Psoas muscle (tissue), 8 donors: Measurements from ENCODE around the gene TNRC6A. TPM values are rescaled to one million over a fixed set of nuclear protein-coding genes. Genes with fewer than 3 reads are reported as not detected.
"Not testable (repeated sequence)": the region's sequence is repeated elsewhere in the genome, so short reads cannot be mapped to it uniquely, and the experiment has no call there.

ENCODE experiments used
- ATAC-seq, 4 donors: fragments of 200-7000 bp; cut with Tn5 transposase; one replicate each; pipeline ENCODE4 v1.9.1; 2020; ENCODE audit warnings: moderate library complexity in 3 of 4, mild to moderate bottlenecking in 2 of 4
- DNase-seq, 2 donors: peaks; one replicate each; pipeline ENCODE4 v3.0.0-alpha.2; 2020
- H3K27ac ChIP-seq: fragments of 200-600 bp; one replicate; pipeline ENCODE4 v1.8.0; 2022
- H3K27me3 ChIP-seq, 3 donors: fragments of 200-600 bp in 1 of 3; one replicate each; pipeline versions ENCODE4 v1.6.1 to v1.8.0; 2013 to 2022; ENCODE audit warnings: low read length in 2 of 3, mild to moderate bottlenecking in 2 of 3, moderate library complexity in 1 of 3; ENCODE audit not compliant: insufficient read depth in 3 of 3
- H3K36me3 ChIP-seq, 2 donors: fragments of 200-600 bp in 1 of 2; one replicate each; pipeline versions ENCODE4 v1.6.1 to v1.8.0; 2013 to 2022; ENCODE audit warnings: low read depth in 1 of 2, mild to moderate bottlenecking in 1 of 2, moderate library complexity in 1 of 2; ENCODE audit not compliant: insufficient read depth in 1 of 2
- H3K4me1 ChIP-seq: fragments of 200-600 bp; one replicate; pipeline ENCODE4 v1.8.0; 2022
- H3K4me3 ChIP-seq: fragments of 200-600 bp; one replicate; pipeline ENCODE4 v1.8.0; 2022; ENCODE audit warnings: mild to moderate bottlenecking
- H3K9me3 ChIP-seq: fragments of 200-600 bp; one replicate; pipeline ENCODE4 v1.8.0; 2022
- WGBS, 3 donors: extraction: QIAGEN DNeasy Blood & Tissue Kit; methylation state at CpG; one replicate each; pipeline versions ENCODE4 v1.1.6 to v1.1.7; 2013; 5-methylcytosine and 5-hydroxymethylcytosine counted together
- intact Hi-C, 2 donors: fragments of 100-400 bp; cut with DNase I; formaldehyde crosslinking; loops; one replicate each; pipeline versions ENCODE4 v1.11.0 to v1.14.2; 2022
- polyA plus RNA-seq, 3 donors: library from polyadenylated mRNA; stranded (reverse); fragments of 200-250 nt; gene quantifications; one replicate each; pipeline ENCODE4 v1.2.3, GENCODE V29; 2013
- total RNA-seq, 4 donors: library from RNA; stranded (reverse); fragmentation: NEBNext Ultra II Directional in 2 of 4; extraction: Animal tissue kit (Norgen Biotek cat#: 25700) in 2 of 4; gene quantifications; one replicate each; pipeline versions ENCODE4 v1.2.1 to v1.2.4, GENCODE V29; 2021 to 2023
- TF ChIP-seq, protein P1 (sequence below): fragments of 200-600 bp; IDR thresholded peaks from one replicate; pipeline ENCODE4 v1.8.0; 2022; ENCODE audit warnings: antibody characterized with exemption
- donor health status: healthy with polysubstance abuse.
- donor health status: DM: no; HTN: no; CAD: no; lungs with moderate emphysema.
- donor health status: Bipolar disorder and iron deficiency.
- donor health status: healthy.
- donor health status: DM: yes; HTN: yes; CAD: no.
- donor health status: DM: no; HTN: no; CAD: no.
- donor health status: DM: no; HTN: no; CAD: no.
- donor health status: DM: yes; HTN: yes; CAD: no.

TNRC6A gene
- total and polyA plus RNA-seq, 7 donors: 6.4 to 30.1 (median 20.9) TPM

DNA sequence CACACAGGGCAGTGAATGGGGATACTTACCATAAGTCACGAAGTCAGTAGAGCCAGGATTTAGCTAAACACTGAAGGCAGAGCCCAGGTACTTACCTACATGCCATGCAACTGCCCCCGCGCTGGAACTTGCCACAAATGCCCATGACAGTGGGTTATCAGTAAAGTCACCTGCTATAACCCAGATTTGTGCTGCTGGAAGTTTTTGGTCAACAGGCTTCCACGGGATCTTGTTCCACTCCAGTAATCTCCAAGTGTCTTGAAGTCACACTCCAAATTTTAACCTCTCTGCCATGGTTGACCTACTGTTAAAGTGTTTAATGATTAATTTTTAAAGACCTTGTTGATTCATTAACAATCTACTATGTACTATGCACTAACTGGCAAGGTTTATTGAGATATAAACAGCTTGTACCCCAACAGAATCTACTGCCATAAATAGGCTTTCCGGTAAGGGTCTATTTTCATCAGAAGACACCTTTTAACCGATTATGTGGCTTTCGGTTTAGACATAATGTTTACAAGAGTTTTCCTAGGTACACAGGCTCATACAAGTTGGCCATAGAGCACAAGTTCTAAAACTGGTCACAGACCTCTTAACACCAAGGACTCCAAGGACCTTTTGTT lies 110.0 kb downstream of the TNRC6A start:
- TF ChIP-seq, protein P1, sequence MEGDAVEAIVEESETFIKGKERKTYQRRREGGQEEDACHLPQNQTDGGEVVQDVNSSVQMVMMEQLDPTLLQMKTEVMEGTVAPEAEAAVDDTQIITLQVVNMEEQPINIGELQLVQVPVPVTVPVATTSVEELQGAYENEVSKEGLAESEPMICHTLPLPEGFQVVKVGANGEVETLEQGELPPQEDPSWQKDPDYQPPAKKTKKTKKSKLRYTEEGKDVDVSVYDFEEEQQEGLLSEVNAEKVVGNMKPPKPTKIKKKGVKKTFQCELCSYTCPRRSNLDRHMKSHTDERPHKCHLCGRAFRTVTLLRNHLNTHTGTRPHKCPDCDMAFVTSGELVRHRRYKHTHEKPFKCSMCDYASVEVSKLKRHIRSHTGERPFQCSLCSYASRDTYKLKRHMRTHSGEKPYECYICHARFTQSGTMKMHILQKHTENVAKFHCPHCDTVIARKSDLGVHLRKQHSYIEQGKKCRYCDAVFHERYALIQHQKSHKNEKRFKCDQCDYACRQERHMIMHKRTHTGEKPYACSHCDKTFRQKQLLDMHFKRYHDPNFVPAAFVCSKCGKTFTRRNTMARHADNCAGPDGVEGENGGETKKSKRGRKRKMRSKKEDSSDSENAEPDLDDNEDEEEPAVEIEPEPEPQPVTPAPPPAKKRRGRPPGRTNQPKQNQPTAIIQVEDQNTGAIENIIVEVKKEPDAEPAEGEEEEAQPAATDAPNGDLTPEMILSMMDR: no peak
- intact Hi-C loops: no loop called here
- WGBS, 3 donors: 89 to 94% (median 93%) methylated on average over 7 of the region's 7 CpGs

DNA sequence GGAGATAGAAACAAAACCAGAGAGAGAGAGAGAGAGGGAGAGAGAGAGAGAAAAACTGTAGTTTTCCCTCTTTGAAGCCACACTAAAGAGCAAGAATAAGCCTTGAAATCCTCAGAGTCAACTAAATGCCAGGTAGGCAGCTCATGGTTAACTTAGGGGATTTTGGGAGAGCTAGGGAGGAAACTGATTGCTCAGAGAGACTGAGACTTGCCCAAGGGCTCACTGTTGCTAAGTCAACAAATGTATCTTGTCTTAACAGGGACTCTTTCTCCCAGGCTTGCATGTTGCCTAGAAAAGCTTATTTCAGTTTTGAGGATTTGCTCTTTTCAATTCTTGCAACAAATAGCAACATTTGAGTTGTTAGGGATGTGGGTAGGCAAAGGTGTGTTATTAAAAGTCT lies 111.8 kb downstream of the TNRC6A start:
- no peak for DNase-seq
- Histone ChIP-seq H3K27me3 (no peaks in the 10 kb centered on the region), H3K4me1 (no peaks in the 10 kb centered on the region), H3K27ac (no peak overlapping the region), H3K36me3 (no peaks in the 10 kb centered on the region), H3K9me3 (no peaks in the 10 kb centered on the region), H3K4me3 (no peak overlapping the region)
- no peak for ATAC-seq
- intact Hi-C loops: no loop called here
- TF ChIP-seq, protein P1: no peak

More for the DNA sequence above, 110.0 kb downstream of the TNRC6A start:
- no peak for ATAC-seq
- peaks cover 0 to 2% of the 10 kb centered on the region in 2 donors for H3K36me3 ChIP-seq
- H3K27ac ChIP-seq: no peak overlapping the region
- DNase-seq: no peak
- no peaks in the 10 kb centered on the region for H3K9me3 ChIP-seq
- H3K4me1 ChIP-seq: no peaks in the 10 kb centered on the region
- H3K4me3 ChIP-seq: no peak overlapping the region
- no peaks in the 10 kb centered on the region for H3K27me3 ChIP-seq

DNA sequence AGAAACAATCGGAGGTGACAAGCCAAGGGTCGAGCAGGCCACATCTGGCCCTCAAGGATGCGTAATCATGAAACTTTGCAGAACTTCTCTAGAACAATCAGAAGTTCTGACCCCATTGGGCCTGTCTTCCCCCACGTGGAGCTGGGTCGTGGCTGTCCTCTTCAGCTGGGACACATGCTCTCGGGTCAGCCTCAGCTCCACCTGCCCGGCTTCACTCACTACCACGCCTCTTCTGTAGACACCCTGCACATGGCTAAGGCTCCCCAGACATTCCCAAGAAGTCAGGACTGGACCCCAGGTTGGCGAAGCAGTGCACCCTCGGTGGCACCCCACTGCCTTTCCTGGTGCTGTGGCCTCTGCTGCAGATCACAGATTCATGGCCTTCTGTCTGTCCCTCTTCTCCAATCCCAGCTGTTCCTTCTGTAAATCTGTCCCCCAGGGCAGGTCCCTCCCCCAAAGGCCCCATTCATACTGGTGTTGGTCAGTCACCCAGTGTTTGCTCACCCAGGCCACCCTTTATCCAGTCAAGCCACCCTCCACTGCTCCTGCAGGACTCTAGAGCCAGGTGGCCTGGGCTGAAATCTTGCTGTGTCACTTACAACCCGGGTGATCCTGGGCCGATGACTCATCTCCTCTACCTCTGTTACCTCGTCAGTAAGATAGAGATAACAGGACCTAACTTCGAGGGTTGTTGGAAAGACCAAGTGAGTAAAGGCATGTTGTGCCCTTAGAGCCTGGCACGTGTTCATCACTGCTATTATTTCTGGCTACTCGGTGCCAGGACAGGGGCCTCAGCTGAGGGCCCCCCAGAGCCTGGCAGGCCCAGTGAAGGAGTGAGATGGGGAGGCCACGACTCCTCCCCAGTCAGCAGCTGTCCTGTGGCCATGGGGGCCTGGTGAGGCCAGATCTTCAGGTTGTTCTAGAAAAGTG lies 114.9 kb downstream of the TNRC6A start:
- TF ChIP-seq, protein P1: no peak
- Histone ChIP-seq H3K36me3 (no peaks in the 10 kb centered on the region), H3K4me1 (no peaks in the 10 kb centered on the region), H3K27me3 (no peaks in the 10 kb centered on the region), H3K9me3 (no peaks in the 10 kb centered on the region), H3K4me3 (no peak overlapping the region), H3K27ac (no peak overlapping the region)
- DNase-seq (no peak), ATAC-seq (no peak)
- intact Hi-C loops: no loop called here
- WGBS, 3 donors: 81 to 83% (median 82%) methylated on average over 17 of the region's 17 CpGs

DNA sequence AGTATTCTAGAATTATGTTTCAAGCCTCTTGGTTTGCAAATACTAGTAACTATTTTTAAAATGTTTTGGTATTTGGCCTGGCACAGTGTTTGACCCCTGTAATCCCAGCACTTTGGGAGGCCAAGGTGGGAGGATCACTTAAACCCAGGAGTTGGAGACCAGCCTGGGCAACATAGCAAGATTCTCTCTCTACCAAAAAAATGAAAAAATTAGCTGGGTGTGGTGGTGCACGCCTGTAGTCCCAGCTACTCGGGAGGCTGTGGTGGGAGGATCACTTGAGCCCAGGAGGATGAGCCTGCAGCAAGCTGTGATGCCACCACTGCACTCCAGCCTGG lies 115.5 kb downstream of the TNRC6A start:
- ATAC-seq, H3K9me3 ChIP-seq, H3K4me1 ChIP-seq, H3K27me3 ChIP-seq, DNase-seq, H3K27ac ChIP-seq, H3K36me3 ChIP-seq, intact Hi-C loops, H3K4me3 ChIP-seq: not testable (repeated sequence)
- 89 to 93% (median 92%) methylated on average over 2 of the region's 2 CpGs for WGBS, 3 donors

DNA sequence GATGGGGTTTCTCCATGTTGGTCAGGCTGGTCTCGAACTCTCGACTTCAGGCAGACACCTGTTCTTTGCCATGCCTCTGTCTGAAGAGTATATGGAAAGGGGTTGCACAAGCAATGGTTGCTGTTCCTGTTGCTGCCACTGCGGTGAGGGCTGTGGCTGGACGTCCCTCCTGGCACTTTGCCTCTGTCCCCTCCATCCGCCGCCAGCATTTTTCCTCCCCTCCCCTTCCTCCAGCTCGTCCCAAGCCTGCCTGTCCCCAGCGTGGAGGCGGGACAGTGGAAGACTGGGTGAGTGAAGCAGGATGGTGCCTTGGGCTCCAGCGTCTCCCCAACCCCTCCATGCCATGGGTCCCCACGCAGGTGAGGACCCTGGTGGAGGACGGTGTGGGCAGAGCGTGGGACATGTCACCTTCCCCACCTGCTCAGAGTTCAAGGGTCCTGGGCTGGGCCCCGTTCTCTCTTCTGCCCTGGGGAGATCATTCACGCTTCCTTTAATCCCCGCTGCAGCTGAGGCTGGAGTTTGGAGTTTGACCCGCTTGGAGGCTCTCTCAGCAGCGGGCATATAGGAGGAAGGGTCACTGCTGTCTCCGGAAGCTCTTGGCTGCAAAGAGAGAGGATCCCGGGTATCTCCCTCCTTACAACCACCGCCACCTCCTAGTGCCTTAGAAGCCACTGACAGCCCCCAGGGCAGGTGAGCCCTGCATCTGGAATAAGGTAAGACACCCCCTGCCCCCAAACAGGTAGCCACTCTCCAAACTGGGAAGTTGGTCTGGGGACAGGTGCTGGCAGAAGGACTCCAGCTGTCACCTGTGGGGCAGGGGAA lies 116.5 kb downstream of the TNRC6A start, which contains the start of gene SLC5A11:
TSS of gene SLC5A11 (plus strand) at position 238 of the 822 bp plus-strand sequence. CDS start 12,681 bp downstream, outside the sequence.
- DNase-seq (no peak), ATAC-seq (no peak)
- Histone ChIP-seq H3K27ac (no peak within 1 kb of the TSS), H3K9me3 (no peaks in the 10 kb centered on the region), H3K4me1 (no peaks in the 10 kb centered on the region), H3K4me3 (no peak within 1 kb of the TSS), H3K36me3 (no peaks in the 10 kb centered on the region), H3K27me3 (no peaks in the 10 kb centered on the region)
- WGBS, 3 donors: 64 to 72% (median 70%) methylated on average over 21 of the region's 21 CpGs
- TF ChIP-seq, protein P1: no peak
- intact Hi-C loops: no loop called here
